G401.6 (cell line): ENCODE measurements around the gene PNPLA5.

Source experiments
- FAIRE-seq: peaks from 2 replicates; lab custom pipeline; 2012; peaks lifted over from hg19 to GRCh38; lab: Jason Lieb, UNC

The PNPLA5 gene

GRCh38 chr22:43838571-43839307 lies 53.1 kb downstream of the PNPLA5 start:
- FAIRE-seq = no peak

GRCh38 chr22:43838161-43838560 lies 53.7 kb downstream of the PNPLA5 start:
- no peak for FAIRE-seq

GRCh38 chr22:43837666-43838065 lies 54.1 kb downstream of the PNPLA5 start:
- no peak for FAIRE-seq

GRCh38 chr22:43835736-43836135 lies 56.1 kb downstream of the PNPLA5 start:
- no peak for FAIRE-seq

GRCh38 chr22:43835166-43835565 lies 56.6 kb downstream of the PNPLA5 start:
- no peak for FAIRE-seq

- FAIRE-seq = no peak
Observed at GRCh38 chr22:43833286-43834240, 58.2 kb downstream of the PNPLA5 start.

- FAIRE-seq = no peak
Observed at GRCh38 chr22:43832393-43833265, 59.2 kb downstream of the PNPLA5 start.

GRCh38 chr22:43831561-43832392 lies 60.0 kb downstream of the PNPLA5 start:
- FAIRE-seq = no peak

GRCh38 chr22:43830931-43831560 lies 60.8 kb downstream of the PNPLA5 start:
- FAIRE-seq = no peak

- no peak for FAIRE-seq
Observed at GRCh38 chr22:43829904-43830851, 61.6 kb downstream of the PNPLA5 start.
